ENCODE results near the gene CACNA1G. TPM values are rescaled to one million over a fixed set of nuclear protein-coding genes. Genes with fewer than 3 reads are reported as not detected.

Gene CACNA1G
- total RNA-seq, 2 experiments from 2014 or later: not detected

DNA sequence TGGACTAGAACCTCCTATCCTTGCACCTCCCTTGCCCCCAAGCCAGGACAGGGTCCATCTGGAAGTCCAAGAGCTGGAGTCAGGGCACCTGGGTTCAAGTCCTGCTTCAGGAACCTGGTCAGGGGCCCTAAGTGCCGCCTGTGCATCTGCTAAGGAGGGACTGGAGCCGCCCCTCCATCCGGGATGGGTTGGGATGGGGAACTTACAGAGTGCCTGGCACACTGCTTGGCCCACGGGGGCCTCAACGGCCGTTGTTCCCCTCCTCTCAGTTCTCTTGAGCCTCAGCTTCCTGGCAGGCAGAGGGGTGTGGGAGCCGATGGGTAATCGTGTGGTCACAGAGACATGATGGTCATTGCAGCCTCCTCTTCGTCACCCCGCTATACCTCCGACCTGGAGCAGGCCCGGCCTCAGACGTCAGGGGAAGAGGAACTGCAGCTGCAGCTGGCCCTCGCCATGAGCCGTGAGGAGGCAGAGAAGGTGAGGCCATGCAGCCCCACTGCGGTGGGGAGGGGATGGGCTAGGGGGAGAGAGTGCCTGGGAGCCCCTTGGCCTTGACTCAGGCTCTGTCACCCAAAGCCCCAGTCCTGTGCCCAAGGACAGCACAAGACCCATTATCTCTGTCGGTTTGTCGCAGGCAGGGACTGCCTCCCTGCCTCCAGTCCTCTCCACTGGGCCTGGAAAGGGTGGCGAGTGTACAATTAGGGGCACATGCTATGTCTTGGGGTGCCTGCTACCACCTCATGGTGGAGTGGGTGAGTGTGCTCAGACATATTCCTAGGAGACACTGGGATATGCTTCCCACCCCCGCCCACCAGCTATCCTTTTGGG lies 22.6 kb upstream of the CACNA1G start:
- H3K79me2 ChIP-seq (ENCODE audit: insufficient read depth, low read depth, low read length): no peaks in the 10 kb centered on the region
- CTCF ChIA-PET (ENCODE audit: unreplicated experiment): interaction anchor here (0.6 kb wide), 1 partner anchor 88 kb away, joined by 10 read pairs; no protein-coding TSS in a partner anchor
- H3K27ac ChIP-seq (ENCODE audit: low read depth, low read length, poor library complexity, severe bottlenecking): no peak overlapping the region
- intact Hi-C loops (cut with micrococcal nuclease; ENCODE audit: unreplicated experiment): no loop called here
- TF ChIP-seq, protein P1, sequence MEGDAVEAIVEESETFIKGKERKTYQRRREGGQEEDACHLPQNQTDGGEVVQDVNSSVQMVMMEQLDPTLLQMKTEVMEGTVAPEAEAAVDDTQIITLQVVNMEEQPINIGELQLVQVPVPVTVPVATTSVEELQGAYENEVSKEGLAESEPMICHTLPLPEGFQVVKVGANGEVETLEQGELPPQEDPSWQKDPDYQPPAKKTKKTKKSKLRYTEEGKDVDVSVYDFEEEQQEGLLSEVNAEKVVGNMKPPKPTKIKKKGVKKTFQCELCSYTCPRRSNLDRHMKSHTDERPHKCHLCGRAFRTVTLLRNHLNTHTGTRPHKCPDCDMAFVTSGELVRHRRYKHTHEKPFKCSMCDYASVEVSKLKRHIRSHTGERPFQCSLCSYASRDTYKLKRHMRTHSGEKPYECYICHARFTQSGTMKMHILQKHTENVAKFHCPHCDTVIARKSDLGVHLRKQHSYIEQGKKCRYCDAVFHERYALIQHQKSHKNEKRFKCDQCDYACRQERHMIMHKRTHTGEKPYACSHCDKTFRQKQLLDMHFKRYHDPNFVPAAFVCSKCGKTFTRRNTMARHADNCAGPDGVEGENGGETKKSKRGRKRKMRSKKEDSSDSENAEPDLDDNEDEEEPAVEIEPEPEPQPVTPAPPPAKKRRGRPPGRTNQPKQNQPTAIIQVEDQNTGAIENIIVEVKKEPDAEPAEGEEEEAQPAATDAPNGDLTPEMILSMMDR (conservative IDR thresholded peaks at IDR 0.05; ENCODE audit: low read length): no peak
- TF ChIP-seq EZH2phosphoT487 (IDR thresholded peaks at IDR 0.05; ENCODE audit: borderline replicate concordance, low read depth, low read length): no peak
- BruUV-seq (replicated peaks): no TSS peak
- POLR2A ChIA-PET: no interaction called here
- no peaks in the 10 kb centered on the region for H3K9me3 ChIP-seq (ENCODE audit: low read length)
- peaks cover 12% of the 10 kb centered on the region for H3K4me1 ChIP-seq (ENCODE audit: insufficient read depth, low read length, poor library complexity, severe bottlenecking)
- H3K4me2 ChIP-seq (ENCODE audit: low read length): no peak overlapping the region
- no peak overlapping the region for H3K4me3 ChIP-seq (ENCODE audit: low read depth, low read length, poor library complexity, severe bottlenecking)
- H4K20me1 ChIP-seq (ENCODE audit: insufficient read depth, low read length): no peaks in the 10 kb centered on the region
- H3K9me2 ChIP-seq (ENCODE audit: insufficient read depth, low read length): no peaks in the 10 kb centered on the region
- no peaks in the 10 kb centered on the region for H3K36me3 ChIP-seq (ENCODE audit: insufficient read depth, low read length)
- DNase-seq (ENCODE audit: low spot score): no peak
- H2AFZ ChIP-seq (ENCODE audit: low read length): no peak overlapping the region

DNA sequence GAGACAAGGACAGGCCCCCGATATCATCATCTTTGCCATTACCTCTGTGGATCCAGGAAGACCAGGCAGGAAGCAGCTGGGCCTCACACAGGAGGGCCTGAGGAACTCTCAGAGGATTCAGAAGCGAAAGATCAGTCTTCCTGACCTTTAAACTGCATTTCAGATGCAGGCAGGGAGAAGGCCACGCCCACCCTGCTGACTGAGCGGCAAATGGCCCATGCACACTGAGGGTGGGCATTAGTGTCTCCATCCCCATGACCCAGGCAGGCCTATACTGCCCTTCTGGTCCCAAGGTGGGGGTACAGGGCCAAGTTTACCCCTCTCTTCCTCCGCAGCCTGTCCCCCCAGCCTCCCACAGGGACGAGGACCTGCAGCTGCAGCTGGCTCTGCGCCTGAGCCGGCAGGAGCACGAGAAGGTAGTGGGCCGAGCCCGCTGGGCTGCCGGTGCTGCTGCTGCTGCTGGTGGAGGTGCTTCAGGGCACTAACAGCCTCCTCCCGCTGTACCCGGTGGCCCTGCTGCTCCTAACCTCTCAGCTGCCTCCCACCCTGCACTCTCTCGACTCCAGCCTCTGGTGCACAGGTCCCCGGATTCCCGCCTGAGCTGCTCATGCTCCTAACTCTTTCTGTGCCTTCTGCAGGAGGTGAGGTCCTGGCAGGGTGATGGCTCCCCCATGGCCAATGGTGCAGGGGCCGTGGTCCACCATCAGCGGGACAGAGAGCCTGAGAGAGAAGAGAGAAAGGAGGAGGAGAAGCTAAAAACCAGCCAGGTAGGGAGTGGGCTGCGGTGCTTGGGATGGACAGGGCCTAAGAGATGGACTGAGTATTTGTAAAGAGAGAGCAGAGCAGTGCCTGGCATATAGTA lies 21.7 kb upstream of the CACNA1G start:
- no peaks in the 10 kb centered on the region for H3K79me2 ChIP-seq (ENCODE audit: insufficient read depth, low read depth, low read length)
- no peak overlapping the region for H3K27ac ChIP-seq (ENCODE audit: low read depth, low read length, poor library complexity, severe bottlenecking)
- no peaks in the 10 kb centered on the region for H3K9me3 ChIP-seq (ENCODE audit: low read length)
- peaks cover 12% of the 10 kb centered on the region for H3K4me1 ChIP-seq (ENCODE audit: insufficient read depth, low read length, poor library complexity, severe bottlenecking)
- no peaks in the 10 kb centered on the region for H3K36me3 ChIP-seq (ENCODE audit: insufficient read depth, low read length)
- POLR2A ChIA-PET: no interaction called here
- BruUV-seq (replicated peaks): no TSS peak
- no peak overlapping the region for H3K4me3 ChIP-seq (ENCODE audit: low read depth, low read length, poor library complexity, severe bottlenecking)
- TF ChIP-seq, protein P1 (conservative IDR thresholded peaks at IDR 0.05; ENCODE audit: low read length): no peak
- TF ChIP-seq EZH2phosphoT487 (IDR thresholded peaks at IDR 0.05; ENCODE audit: borderline replicate concordance, low read depth, low read length): no peak
- DNase-seq (ENCODE audit: low spot score): no peak
- intact Hi-C loops (cut with micrococcal nuclease; ENCODE audit: unreplicated experiment): no loop called here
- H2AFZ ChIP-seq (ENCODE audit: low read length): no peak overlapping the region
- CTCF ChIA-PET (ENCODE audit: unreplicated experiment): interaction anchor here (0.6 kb wide), 1 partner anchor 87 kb away, joined by 10 read pairs; no protein-coding TSS in a partner anchor
- H3K9me2 ChIP-seq (ENCODE audit: insufficient read depth, low read length): no peaks in the 10 kb centered on the region
- H4K20me1 ChIP-seq (ENCODE audit: insufficient read depth, low read length): no peaks in the 10 kb centered on the region
- no peak overlapping the region for H3K4me2 ChIP-seq (ENCODE audit: low read length)
